Medulla oblongata (tissue), 1 donor: ENCODE measurements around the gene ZNF823.
"Not testable (repeated sequence)": the region's sequence is repeated elsewhere in the genome, so short reads cannot be mapped to it uniquely, and the experiment has no call there.

Experiments
- DNase-seq: peaks from one replicate; pipeline ENCODE4 v3.0.0-alpha.2; 2015; ENCODE audit errors: extremely low spot score

Gene ZNF823

GRCh38 chr19:11680689-11681302, 58.0 kb downstream of the ZNF823 start:
- DNase-seq: no peak

- DNase-seq: no peak
Measured at GRCh38 chr19:11678504-11678903, 60.2 kb downstream of the ZNF823 start.

- DNase-seq: not testable (repeated sequence)
Measured at GRCh38 chr19:11676661-11677600, 61.8 kb downstream of the ZNF823 start.

- no peak for DNase-seq
Measured at GRCh38 chr19:11675569-11675968, 63.2 kb downstream of the ZNF823 start.

- DNase-seq: no peak
Measured at GRCh38 chr19:11674067-11674492, 64.7 kb downstream of the ZNF823 start.

GRCh38 chr19:11673608-11674041, 65.1 kb downstream of the ZNF823 start:
- peak; percentile 88 for DNase-seq
